K562 (cell line): ENCODE measurements around the gene TBXA2R. TPM values are rescaled to one million over a fixed set of nuclear protein-coding genes. Genes with fewer than 3 reads are reported as not detected.

Experiments
- CHD7 ChIP-seq: fragments of 200-600 bp; sonication (generic); IDR thresholded peaks from one replicate; pipeline ENCODE4 v1.6.1; 2012; ENCODE audit warnings: mild to moderate bottlenecking, low read depth, low read length, inconsistent platforms
- E2F5 ChIP-seq: sonication (generic); formaldehyde crosslinking; IDR thresholded peaks from 2 replicates; pipeline ENCODE4 v1.8.0; 2022; ENCODE audit warnings: mild to moderate bottlenecking, missing genetic modification reagents
- FOXA1 ChIP-seq: fragments of 450-650 bp; IDR thresholded peaks from 2 replicates; pipeline ENCODE4 v1.6.1; 2016; ENCODE audit warnings: mild to moderate bottlenecking, borderline replicate concordance
- GABPA ChIP-seq: fragments of 200-800 bp; sonication (Bioruptor generic); conservative IDR thresholded peaks from 2 replicates; pipeline ENCODE4 v1.6.1; 2016; ENCODE audit warnings: low read depth, missing genetic modification characterization, missing compliant biosample characterization
- NRF1 ChIP-seq, 2 experiments: fragments of 450-650 bp; IDR thresholded peaks in 1 of 2; conservative IDR thresholded peaks in 1 of 2; 2 replicates each; pipeline ENCODE4 v1.6.1; 2014; ENCODE audit warnings: mild to moderate bottlenecking in 2 of 2
- POLR2G ChIP-seq: fragments of 200-400 bp; formaldehyde crosslinking; IDR thresholded peaks from 2 replicates; pipeline ENCODE4 v1.6.1; 2017; ENCODE audit warnings: low read depth, mild to moderate bottlenecking, antibody characterized with exemption, low read length, moderate library complexity
- SAFB ChIP-seq: fragments of 200-400 bp; formaldehyde crosslinking; IDR thresholded peaks from 2 replicates; pipeline ENCODE4 v1.6.1; 2017; ENCODE audit warnings: low read depth, low read length, borderline replicate concordance
- SMAD2 ChIP-seq: fragments of 150-350 bp; IDR thresholded peaks from 2 replicates; pipeline ENCODE4 v1.6.1; 2014; ENCODE audit warnings: low read depth, mild to moderate bottlenecking, low read length
- TBL1XR1 ChIP-seq, 2 experiments: IDR thresholded peaks; 2 replicates each; pipeline ENCODE4 v1.6.1; 2012; ENCODE audit warnings: improper control_type of control experiment in 2 of 2, low read length in 2 of 2, mild to moderate bottlenecking in 1 of 2
- TCFL5 ChIP-seq: fragments of 250-450 bp; sonication (Bioruptor Pico); conservative IDR thresholded peaks from 2 replicates; pipeline ENCODE4 v1.6.1; 2021; ENCODE audit warnings: mild to moderate bottlenecking, moderate library complexity, matching md5 sums
- U2AF2 ChIP-seq: fragments of 200-400 bp; formaldehyde crosslinking; optimal IDR thresholded peaks from 2 replicates; pipeline ENCODE3; 2017; ENCODE audit warnings: low read depth, mild to moderate bottlenecking, low read length
- ZNF311 ChIP-seq: fragments of 250-450 bp; sonication (Bioruptor Pico); IDR thresholded peaks from 2 replicates; pipeline ENCODE4 v1.4.0; 2020; ENCODE audit warnings: mild to moderate bottlenecking, moderate library complexity
- ZNF324 ChIP-seq: fragments of 250-450 bp; sonication (Bioruptor Pico); IDR thresholded peaks from 2 replicates; pipeline ENCODE4 v1.4.0; 2020; ENCODE audit warnings: mild to moderate bottlenecking
- ZNF511 ChIP-seq: sonication (generic); formaldehyde crosslinking; IDR thresholded peaks from 2 replicates; pipeline ENCODE4 v1.8.0; 2022; ENCODE audit warnings: mild to moderate bottlenecking, missing genetic modification reagents
- ZNF830 ChIP-seq: fragments of 250-450 bp; sonication (Bioruptor Pico); IDR thresholded peaks from 2 replicates; pipeline ENCODE4 v1.5.0; 2021; ENCODE audit warnings: mild to moderate bottlenecking
- polyA plus RNA-seq, 8 experiments: library from polyadenylated mRNA; depleted of rRNA in 4 of 8; stranded (reverse) in 5 of 8; unstranded in 3 of 8; fragments of >200 nt; fragmentation: Nextera tagmentation in 2 of 8; fragmentation: Illumina TruSeq in 1 of 8; extraction: Ambion mirVana in 2 of 8; extraction: Trizol in 1 of 8; gene quantifications; 2 replicates each; pipeline versions ENCODE4 v1.2.1 to v1.2.3, GENCODE V29; 2011 to 2014; ENCODE audit warnings: inconsistent platforms in 1 of 8, missing spikeins in 1 of 8
- total RNA-seq, 7 experiments: library from RNA; depleted of rRNA in 6 of 7; stranded (reverse); fragments of >200 nt in 6 of 7; fragmentation: Illumina TruSeq in 2 of 7; extraction: Trizol in 2 of 7; gene quantifications; 2 replicates each; pipeline versions ENCODE4 v1.2.1 to v1.2.3, GENCODE V29; 2011 to 2021; ENCODE audit warnings: low replicate concordance in 1 of 7

Gene TBXA2R
- total and polyA plus RNA-seq, 9 of the 15 experiments (the other 6 are each of a cell fraction or from before 2014, with no cell fraction given) = 1.5 to 24.0 (median 2.8) TPM

- TF ChIP-seq CHD7 (no peak), E2F5 (CRISPR knock-in tag) (no peak), ZNF311 (CRISPR knock-in tag) (no peak), ZNF830 (CRISPR knock-in tag) (no peak), FOXA1 (no peak), SMAD2 (no peak), SAFB (no peak), TBL1XR1 (IDR thresholded peaks at IDR 0.05; ENCODE audit: low read length in 2 of 2) (no peak), TCFL5 (no peak), U2AF2 (no peak), GABPA (tag) (no peak), POLR2G (peak; percentile 57), ZNF511 (0 out of 2 replicates have a peak, but pooled peaks have one; percentile 20), NRF1 (conservative IDR thresholded peaks at IDR 0.05 in 1 of 2, IDR thresholded peaks at IDR 0.05 in 1 of 2) (peak; percentile 59 to 67), ZNF324 (no peak)
Measured at GRCh38 chr19:3573858-3574637, 32.6 kb downstream of the TBXA2R start (continued).
